Measurements from ENCODE around the gene TNFRSF18. TPM values are rescaled to one million over a fixed set of nuclear protein-coding genes. Genes with fewer than 3 reads are reported as not detected.

The TNFRSF18 gene
- total RNA-seq, 1 donor from 2014 or later, result 0.47 TPM

- ATAC-seq (no peak), DNase-seq (no peak)
- Histone ChIP-seq H3K36me3 (no peaks in the 10 kb centered on the region), H3K4me3 (no peak overlapping the region), H3K27ac (no peak overlapping the region), H3K9me3 (no peaks in the 10 kb centered on the region), H3K4me1 (peaks cover 3% of the 10 kb centered on the region), H3K27me3 (ENCODE audit: low read depth) (peaks cover 48% of the 10 kb centered on the region)
- intact Hi-C loops (cut with DNase I), result no loop called here
- TF ChIP-seq, protein P1, sequence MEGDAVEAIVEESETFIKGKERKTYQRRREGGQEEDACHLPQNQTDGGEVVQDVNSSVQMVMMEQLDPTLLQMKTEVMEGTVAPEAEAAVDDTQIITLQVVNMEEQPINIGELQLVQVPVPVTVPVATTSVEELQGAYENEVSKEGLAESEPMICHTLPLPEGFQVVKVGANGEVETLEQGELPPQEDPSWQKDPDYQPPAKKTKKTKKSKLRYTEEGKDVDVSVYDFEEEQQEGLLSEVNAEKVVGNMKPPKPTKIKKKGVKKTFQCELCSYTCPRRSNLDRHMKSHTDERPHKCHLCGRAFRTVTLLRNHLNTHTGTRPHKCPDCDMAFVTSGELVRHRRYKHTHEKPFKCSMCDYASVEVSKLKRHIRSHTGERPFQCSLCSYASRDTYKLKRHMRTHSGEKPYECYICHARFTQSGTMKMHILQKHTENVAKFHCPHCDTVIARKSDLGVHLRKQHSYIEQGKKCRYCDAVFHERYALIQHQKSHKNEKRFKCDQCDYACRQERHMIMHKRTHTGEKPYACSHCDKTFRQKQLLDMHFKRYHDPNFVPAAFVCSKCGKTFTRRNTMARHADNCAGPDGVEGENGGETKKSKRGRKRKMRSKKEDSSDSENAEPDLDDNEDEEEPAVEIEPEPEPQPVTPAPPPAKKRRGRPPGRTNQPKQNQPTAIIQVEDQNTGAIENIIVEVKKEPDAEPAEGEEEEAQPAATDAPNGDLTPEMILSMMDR (IDR thresholded peaks at IDR 0.05), result no peak
Observed at GRCh38 chr1:1239227-1239613, 32.8 kb upstream of the TNFRSF18 start.

DNA sequence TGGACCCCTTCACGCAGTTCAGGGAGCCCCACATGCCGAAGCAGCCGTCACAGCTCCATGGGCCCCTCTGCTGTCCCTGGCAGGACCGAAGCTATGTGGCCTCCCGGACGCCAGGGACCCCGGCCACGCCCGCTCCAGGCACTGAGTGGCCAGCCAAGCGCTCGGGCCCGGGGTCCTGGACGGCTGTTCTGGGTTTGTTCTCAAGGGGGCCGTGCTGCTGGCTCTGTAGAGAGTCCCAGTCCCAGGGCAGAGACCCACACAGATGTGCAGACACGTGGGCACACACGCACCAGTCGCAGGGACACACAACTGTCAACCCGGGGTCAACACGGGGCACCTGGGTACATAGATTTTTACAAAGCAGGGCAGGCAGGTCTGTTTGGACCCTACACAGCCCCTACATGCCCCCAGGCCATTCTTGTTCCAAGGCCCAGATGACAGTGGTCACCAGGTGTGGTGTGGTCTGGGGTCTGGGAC is 32.3 kb upstream of the TNFRSF18 start:
- ATAC-seq (no peak), DNase-seq (no peak)
- intact Hi-C loops (cut with DNase I), result no loop called here
- H3K27me3 ChIP-seq (ENCODE audit: low read depth), result peaks cover 44% of the 10 kb centered on the region
- H3K4me3 ChIP-seq, result no peak overlapping the region
- no peak overlapping the region for H3K27ac ChIP-seq
- peaks cover 3% of the 10 kb centered on the region for H3K36me3 ChIP-seq
- TF ChIP-seq, protein P1 (IDR thresholded peaks at IDR 0.05), result no peak
- no peaks in the 10 kb centered on the region for H3K9me3 ChIP-seq
- H3K4me1 ChIP-seq, result peaks cover 3% of the 10 kb centered on the region

DNA sequence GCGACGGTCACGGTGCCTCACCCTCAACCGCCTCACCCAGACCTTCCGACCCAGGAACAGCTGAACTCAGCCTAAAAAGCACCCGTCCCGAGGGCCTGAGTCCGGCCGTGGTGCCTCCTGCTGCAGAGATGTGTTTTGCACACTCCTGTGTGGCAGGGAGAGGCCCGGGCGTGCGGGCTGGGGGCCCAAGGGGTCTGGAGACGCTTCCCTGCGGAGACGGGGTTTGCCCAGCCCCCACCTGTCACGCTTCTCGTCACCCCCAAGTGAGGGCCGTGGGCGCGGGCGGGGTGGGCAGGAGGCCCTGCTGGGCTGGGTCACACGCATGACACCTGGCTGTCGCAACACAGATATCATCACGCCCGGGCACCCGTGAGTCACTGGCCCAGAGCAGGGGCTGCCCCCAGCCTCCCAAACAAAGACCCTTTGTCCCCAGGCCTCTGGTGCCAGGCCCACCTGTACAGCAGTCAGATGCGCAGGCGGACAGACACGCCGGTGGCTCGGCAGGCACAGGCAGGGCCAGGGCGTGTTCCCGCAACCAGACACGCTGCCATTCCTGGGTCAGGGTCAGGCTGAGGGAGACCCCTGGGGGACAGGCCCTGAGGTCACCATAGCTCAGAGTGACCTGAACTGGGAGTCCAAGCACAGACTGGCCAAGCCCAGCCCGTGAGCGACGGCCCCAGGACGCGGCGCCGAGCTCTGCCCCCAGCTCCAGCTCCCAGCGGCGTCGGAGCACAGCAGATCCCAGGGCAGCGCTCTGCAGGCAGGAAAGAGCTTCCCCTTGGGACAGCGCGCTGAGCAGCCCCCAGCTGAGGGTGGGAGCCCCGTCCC is 31.7 kb upstream of the TNFRSF18 start:
- intact Hi-C loops (cut with DNase I), result no loop called here
- ATAC-seq (no peak), DNase-seq (no peak)
- Histone ChIP-seq H3K36me3 (peaks cover 3% of the 10 kb centered on the region), H3K9me3 (no peaks in the 10 kb centered on the region), H3K4me3 (no peak overlapping the region), H3K27ac (no peak overlapping the region), H3K4me1 (peaks cover 7% of the 10 kb centered on the region), H3K27me3 (ENCODE audit: low read depth) (peaks cover 42% of the 10 kb centered on the region)
- TF ChIP-seq, protein P1 (IDR thresholded peaks at IDR 0.05), result no peak

GRCh38 chr1:1236945-1237873 is 30.8 kb upstream of the TNFRSF18 start:
- TF ChIP-seq, protein P1 (IDR thresholded peaks at IDR 0.05), result no peak
- no peak overlapping the region for H3K27ac ChIP-seq
- H3K27me3 ChIP-seq (ENCODE audit: low read depth), result peaks cover 39% of the 10 kb centered on the region
- H3K9me3 ChIP-seq, result no peaks in the 10 kb centered on the region
- ATAC-seq (no peak), DNase-seq (no peak)
- peaks cover 3% of the 10 kb centered on the region for H3K36me3 ChIP-seq
- intact Hi-C loops (cut with DNase I), result no loop called here
- H3K4me3 ChIP-seq, result no peak overlapping the region
- H3K4me1 ChIP-seq, result peaks cover 13% of the 10 kb centered on the region

GRCh38 chr1:1236176-1236763 is 29.9 kb upstream of the TNFRSF18 start:
- no peak for DNase-seq
- Histone ChIP-seq H3K4me3 (no peak overlapping the region), H3K36me3 (peaks cover 3% of the 10 kb centered on the region), H3K27me3 (ENCODE audit: low read depth) (peaks cover 30% of the 10 kb centered on the region), H3K9me3 (no peaks in the 10 kb centered on the region), H3K27ac (no peak overlapping the region), H3K4me1 (peaks cover 13% of the 10 kb centered on the region)
- no peak for ATAC-seq
- intact Hi-C loops (cut with DNase I), result no loop called here
- TF ChIP-seq, protein P1 (IDR thresholded peaks at IDR 0.05), result no peak
